GM19438 (cell line): ENCODE results near the gene EIF3D.

Experiments used
- ATAC-seq: cut with Tn5 transposase; IDR thresholded peaks from one replicate; pipeline ENCODE4 v1.9.1; 2021; ENCODE audit warnings: low read depth; ENCODE audit not compliant: unreplicated experiment

EIF3D gene, protein sequence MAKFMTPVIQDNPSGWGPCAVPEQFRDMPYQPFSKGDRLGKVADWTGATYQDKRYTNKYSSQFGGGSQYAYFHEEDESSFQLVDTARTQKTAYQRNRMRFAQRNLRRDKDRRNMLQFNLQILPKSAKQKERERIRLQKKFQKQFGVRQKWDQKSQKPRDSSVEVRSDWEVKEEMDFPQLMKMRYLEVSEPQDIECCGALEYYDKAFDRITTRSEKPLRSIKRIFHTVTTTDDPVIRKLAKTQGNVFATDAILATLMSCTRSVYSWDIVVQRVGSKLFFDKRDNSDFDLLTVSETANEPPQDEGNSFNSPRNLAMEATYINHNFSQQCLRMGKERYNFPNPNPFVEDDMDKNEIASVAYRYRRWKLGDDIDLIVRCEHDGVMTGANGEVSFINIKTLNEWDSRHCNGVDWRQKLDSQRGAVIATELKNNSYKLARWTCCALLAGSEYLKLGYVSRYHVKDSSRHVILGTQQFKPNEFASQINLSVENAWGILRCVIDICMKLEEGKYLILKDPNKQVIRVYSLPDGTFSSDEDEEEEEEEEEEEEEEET

DNA sequence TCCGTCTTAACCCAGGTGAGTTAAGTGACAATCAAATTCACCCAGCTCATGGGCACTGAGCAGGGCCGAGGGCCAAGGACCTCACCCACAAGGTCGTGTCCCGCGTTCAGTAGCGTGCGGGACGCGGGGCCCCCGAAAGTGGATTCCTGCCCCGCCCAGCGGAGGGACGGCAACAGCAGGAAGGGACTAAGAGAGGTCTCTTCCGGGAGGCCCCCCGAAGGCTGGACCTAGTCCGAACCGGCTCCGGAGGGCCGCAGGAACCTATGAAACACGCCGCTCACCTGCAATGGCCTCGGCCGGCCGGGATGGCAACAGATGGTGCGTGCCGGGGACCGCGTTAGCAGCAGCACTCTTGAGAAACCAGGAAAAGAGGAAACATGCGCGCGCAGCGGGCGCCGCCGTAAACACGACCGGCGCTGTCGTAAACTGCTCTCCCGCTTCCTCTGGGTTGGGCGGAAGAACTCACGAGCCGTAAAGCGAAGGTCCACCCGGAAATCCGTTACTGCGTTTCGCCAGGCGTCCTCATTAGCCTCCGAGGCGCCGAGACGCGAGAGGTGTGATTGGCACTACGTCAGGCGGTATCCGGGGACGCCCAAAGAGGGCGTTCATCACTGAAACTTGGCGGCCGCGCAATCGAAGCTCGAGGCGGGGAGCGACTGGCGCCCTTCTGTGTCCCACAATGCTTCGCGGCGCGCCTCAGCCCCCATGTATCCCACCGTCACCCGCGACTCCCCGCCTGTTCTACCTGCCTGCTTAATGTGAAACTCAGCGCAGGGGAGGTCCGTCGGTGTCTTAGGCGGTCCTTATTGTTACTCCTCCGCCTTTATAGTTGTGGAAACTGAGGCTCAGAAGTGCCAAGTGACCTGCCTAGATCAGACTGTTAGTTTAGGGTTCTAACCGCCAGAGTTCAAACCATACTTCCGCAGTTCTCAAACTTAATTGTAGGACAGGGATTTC lies at the start of gene EIF3D:
TSS of gene EIF3D (minus strand) at position 372 of the 957 bp plus-strand sequence. CDS start 3,045 bp downstream, outside the sequence.
- peak; percentile 93 for ATAC-seq

DNA sequence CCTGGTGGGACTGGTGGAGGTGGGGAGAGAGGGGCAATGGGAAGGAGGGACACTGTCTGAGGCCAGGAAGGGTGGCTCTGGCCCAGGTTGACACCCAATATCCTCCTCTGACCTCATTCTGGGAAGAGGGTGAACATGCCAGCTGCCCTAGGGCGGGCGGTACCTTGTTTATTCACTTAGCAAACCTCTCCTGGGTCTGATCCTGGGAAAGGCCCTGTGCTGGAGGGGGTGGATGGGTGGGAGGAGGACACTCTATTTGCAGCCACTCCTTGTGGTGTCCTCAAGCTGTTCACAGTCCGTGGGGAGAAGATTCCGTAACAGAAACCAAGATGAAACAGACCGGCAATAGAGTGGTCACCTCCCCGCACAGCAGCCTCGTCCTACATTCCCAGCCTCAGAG lies 49.7 kb upstream of the EIF3D start:
- no peak for ATAC-seq

DNA sequence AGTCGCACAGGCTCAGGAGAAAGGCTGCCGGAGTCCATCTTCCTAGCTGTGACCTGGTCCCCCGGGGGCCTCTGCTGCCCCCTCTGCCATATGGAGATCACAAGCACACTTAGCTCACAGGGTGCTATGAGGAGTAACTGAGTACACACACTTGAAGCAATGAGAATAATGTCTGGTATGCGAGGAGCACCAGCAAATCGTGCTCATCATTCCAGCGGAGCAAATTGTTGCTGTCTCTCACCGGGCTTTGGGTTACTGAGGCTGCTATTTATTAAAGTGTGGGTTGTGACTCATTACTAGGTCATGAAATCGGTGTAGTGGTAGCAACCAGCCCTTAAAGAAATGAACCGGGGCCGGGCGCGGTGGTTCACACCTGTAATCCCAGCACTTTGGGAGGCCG lies 48.1 kb upstream of the EIF3D start:
- ATAC-seq = no peak

DNA sequence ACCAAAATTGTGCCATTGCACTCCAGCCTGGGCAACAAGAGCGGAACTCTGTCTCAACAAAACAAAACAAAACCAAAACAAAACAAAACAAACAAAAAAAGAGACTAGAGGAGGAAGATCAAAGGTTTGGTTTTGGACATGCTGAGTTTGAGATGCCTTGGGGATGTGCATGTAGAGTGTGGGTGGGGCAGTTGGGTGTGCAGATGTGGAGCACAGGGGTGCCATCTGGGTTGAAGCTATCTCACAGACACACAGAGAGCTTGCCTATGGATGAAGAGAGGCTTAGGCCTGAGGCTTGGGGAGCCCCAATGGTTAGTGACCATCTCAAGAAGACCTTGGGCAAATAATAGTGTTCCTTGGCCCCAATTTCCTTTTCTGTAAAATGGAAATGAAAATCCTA lies 45.8 kb upstream of the EIF3D start:
- no peak for ATAC-seq

DNA sequence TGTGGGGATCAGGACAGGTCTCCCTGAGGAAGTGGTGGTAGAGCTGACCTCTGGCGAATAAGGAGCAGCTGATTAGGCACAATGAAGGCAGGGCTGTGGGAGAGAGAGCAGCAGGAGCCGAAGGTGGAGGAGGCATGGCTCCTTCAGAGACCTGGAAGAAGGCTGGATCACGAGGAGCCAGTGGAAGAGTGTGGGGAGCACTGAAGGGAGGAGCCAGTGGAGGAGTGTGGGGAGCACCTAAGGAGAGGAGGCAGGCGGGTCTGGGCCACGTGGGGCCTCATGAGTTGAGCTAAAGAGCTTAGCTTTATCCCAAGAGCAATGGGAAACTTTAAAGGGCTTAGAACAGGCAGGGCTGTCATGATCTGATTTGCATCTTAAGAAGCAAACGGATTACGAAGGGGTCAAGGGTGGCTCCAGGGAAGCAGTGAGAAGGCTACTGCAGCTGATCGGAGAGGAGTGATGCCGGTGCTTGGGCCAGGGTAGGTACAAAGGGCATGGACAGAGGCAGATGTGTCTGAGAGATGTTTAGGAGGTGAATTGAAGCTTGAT lies 44.9 kb upstream of the EIF3D start:
- no peak for ATAC-seq

DNA sequence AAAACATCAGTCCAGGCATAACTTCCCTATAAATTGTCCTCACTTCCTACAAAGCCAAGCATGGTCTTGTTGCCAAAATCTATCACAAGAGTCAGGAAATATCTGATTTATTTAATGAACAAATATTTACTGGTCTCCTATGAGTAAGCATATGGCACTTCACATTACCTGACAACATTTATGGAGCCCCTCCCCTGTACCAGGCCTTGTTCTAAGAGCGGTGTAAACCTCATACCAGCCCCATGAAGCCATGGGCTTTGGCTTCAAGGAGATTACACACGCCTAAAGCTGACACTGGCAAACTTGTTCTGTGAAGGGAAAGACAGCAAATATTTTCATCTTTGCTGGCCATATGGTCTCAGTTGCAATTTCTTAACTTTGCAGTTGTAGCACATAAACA lies 43.0 kb upstream of the EIF3D start:
- no peak for ATAC-seq

DNA sequence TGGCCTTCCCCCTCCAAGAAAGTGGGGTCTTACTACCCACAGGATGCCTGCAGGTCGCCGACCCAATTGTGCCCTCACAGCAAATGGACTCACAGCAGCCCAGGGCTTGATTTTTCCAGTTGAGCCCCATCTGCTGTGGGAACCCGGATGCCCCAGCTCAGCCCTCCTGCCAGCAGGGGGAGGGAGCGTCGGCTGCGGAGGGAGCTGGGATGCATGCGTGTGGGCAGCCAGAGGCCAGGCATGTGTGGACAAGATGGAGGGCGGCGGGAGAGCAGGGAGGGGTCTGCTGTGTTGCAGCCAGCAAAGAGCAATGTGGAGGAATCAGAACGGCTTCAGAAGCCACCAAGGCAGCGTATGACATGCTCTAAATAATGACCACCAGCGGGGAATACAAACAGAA lies 41.0 kb upstream of the EIF3D start:
- ATAC-seq = no peak

DNA sequence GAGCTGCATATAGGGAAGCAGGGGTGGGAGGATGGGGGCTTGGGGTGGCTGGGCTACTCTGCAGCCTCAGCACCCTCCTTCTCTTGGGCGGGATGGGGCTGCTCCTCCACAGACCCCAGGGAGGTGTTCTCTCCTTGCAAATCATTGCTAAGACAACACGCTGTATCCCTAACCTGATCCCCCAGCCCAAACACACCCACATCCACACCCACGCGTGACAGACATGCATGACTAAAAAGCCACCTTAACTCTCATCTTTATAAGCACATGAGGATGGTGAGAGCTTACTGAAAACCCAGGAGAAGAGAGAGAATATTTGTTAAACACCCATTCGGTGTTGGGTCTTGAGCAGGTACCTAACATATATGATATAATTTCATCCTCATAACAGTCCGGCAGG lies 39.9 kb upstream of the EIF3D start:
- no peak for ATAC-seq

DNA sequence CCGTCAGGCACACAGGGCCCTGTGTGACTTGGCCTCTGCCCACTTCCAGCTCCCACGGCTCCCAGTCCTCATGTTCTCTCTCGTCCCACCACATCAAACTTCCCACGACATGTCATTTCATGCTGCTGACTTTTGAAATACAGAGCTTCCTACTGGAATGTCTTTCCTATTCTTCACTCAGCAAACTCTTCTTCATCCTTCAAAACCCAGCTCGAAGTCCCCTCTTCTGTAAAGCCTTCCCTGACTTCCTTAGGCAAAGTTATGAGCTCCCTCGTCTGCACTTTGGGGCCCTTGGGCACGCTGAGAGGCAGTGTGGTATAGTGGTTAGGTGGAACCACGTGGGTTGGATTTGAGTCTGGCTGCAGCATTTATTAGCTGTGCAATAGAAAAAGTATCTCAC lies 37.8 kb upstream of the EIF3D start:
- ATAC-seq = no peak

DNA sequence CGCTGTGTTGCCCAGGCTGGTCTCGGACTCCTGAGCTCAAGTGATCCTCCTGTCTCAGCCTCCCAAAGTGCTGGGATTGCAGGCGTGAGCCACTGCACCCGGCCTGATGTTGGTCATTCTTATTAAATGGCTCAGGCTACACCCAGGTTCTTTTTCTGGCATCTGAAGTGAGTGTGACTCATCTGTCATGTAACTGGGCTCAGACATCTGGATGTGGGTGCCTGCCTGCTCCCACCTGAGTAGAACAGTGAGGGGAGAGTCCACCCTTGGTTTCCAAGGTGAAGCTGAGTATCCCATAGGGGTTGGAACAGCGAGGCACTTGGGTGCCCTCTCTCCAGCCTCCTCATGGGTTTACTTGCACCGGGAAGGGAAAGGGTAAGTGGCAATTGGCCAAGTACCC lies 36.7 kb upstream of the EIF3D start:
- no peak for ATAC-seq

DNA sequence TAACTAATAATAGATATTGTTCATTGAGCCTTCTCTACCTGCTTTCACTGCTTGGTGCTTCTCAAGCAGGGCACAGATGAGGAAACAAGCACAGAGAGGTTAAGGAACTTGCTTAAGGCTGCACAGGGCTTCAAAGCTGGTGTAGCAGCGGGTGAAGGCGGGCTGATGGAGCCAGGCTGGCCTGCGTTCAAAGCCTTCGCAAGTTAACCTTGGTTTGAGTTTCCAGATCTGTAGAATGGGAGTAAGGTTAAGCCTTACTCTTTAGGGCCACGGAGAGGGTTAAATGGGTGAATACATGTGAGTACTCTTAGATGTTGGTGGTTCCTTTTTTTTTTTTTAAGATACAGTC lies 36.2 kb upstream of the EIF3D start:
- no peak for ATAC-seq

DNA sequence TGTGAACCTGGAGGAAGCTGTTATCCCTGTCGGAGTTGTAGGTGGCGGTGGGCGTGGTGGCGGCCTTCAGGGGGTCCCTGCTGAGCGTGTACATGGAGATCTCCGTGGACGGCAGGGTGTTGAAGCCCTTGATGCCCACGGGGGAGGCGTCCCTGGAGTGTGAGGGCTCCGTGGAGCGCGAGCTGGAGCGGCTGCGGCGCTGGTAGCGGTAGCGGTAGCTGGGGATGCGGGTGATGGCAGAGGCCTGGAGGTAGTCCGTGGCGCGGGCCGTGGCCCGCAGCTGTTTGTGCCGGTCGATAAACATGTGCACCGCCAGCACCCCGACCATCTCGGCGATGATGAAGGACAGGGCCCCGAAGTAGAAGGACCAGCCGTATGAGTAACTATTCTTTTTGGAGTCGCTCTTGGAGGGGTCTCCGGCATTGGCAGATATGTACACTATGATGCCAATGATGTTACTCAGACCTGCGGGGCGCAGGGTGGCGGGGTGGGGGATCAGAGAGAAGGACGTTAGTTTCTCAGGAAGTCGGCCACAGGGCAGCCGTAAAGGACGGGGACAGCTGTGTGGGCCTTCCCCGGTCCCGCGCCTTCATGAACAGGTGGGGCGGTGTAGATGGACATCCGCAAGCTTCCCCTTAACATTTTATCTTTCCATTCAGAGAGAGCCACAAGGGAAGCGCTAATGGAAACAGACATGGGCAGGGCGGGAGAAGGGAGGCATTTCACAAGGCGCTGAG lies 35.6 kb upstream of the EIF3D start:
- ATAC-seq = no peak

DNA sequence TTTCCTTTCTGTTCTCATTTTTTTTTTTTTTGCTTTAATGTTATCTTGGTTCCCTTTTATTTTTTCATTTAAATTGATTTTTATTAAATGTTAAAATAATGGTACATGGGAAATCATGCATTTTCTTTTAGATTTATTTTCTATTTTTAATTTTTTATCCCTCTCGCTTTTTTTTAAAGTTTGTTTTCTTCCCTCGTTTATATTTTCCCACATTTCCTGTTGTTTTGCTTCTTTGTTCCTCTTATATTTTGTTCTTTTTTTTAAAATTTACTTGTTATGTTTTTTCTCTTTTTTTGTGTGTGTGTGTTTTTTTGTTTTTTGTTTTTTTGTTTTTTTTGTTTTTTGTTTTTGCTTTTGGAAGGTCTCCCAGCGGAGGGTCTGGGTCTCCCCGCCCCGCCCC lies 34.9 kb upstream of the EIF3D start:
- ATAC-seq = no peak

DNA sequence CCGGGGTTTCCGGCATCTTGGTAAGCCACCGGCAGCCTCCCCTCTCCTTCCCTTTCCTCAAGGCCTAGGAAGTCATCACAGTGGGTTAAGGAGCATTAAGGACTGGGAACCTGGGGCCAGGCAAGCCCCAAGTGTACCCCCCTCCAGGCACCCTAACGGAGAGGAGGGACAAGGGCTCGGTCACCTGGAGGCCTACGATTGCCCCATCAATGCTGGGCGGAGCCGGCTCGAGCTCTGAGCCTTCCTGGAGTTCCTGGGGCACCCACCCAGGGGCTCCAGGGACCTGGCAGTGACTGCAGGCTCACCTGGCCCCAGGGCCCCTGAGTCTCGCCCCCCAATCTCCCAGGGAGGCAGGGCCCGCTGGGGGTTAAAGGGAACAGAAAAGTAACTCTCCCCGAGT lies 34.5 kb upstream of the EIF3D start:
- no peak for ATAC-seq

DNA sequence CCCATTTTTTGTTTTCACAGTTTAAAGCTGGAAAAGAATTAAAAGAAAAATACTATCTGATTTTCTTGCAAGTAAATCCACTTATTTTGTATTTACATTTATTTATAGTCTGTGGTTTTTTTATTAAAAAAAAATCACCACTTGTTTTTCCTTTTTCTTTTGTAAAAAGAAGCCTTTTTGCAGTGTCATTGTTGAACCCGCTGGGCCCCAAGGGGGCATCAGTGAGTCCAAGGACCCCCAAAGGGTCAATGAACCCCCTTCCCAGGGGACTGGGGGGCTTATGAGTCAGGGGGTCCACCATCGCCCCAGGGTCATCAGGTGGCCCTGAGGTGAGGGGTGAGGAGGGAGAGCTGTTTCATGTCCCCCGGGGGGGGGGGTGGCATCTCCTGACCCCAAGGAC lies 34.0 kb upstream of the EIF3D start:
- no peak for ATAC-seq

DNA sequence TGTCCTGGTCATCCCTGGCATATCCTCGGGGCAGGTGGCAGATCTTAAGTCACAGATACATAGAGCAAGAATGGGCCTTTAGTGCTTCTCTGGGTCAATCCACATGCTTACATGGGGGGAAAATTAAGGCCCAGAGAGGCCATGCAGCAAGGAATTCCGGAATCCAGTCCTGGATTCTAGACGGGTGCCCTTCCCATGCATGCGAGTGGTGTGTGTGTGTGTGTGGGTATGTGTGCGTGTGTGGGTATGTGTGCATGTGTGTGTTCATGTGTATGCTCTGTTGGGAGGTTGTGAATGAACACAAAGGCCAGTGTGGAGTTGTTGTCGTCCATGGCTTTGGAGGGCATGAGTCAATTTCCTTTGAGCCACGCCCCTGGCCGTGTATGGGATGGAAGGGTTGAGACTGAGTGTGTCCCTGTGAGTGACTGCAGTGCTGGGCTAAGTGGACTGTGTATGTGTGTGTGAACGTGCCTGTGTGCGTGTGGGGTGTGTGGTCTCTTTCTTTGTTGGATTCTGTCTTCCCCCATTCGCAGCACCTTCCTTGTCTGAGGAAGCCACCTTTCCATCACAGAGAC lies 33.4 kb upstream of the EIF3D start:
- ATAC-seq = no peak

DNA sequence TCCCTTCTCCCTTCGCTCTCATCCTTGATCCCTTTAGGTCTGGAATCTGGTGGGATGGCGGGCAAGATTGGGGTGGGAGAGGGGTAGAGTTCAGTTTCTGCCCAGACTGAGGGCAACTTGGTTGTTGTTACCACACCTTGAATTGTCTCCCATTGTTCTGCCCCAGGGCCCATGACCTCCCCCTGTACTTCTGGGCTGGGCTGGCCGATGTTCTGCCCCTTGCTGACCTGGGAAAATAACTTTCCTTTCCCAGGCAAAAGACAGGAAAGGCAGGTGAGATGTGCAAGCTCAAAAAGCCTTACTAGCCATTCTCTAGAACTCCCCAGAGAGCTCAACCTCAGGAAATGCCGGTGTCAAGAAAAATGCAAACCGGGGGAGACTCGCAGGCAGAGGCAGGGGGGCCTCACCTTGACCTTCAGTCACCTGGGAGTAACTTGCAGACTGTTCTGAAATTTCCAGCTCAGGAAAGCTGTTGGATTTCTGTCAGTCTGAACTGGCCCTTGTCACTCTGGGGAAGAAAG lies 32.4 kb upstream of the EIF3D start:
- ATAC-seq = no peak

DNA sequence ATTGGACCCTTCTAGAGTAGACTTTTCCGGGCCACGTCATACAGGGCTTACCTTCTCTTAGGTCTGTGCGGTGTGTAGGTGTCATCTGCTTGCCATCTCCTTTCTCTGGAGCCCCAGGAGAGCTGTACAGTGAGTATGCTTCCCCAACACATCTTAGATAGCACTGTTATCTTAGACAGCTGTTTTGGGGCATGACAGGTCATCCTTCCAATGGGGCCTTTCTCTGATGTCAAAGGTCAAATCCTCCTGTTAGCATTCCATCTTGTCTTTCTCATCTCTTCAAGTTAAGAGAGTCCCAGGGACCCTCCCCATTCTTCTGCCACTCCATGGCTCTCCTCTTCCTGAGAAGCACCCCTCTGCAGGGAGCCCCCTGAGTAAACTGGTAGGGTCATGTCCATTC lies 31.0 kb upstream of the EIF3D start:
- ATAC-seq = no peak

DNA sequence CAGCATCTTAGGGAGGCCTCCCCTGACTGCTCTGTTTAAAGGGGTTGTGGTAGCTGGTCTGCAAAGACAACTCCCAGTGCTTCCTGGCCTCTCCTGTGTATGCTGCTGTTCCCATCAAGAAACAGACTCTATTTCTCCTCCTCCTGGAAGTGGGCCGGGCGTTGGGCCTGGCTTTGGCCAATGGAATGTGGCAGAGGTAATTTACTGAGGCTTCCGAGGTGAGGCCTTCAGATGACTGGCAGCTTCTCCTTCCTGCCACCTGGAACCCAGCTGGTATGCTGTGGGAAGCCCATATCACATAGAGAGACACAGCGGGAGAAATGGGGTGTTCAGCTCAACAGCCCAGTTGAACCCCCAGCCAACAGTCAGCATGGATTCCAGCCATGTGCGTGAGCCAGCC lies 25.1 kb upstream of the EIF3D start:
- ATAC-seq = no peak

DNA sequence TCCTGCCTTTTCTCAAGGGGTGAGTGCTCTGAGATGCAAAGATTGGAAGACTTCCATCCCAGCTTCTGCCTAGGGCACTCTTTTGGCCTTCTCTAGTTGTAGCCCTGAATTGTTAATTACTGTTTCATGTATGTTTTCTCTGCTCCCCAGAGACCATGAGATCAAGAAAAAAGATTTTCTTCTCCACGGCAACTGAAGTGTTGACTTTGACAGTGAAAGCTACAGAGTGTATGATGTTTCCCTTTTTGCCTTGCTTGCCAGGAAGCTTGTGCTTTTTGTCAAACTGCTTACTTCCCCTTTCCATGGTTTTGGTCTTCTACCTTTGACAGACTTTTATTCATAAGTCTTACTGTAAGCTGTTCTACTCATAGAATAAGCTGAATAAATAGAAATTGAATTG lies 23.3 kb upstream of the EIF3D start:
- ATAC-seq = no peak
